Sigmoid colon (tissue), 7 donors: ENCODE results near the gene SOCS7. TPM values are rescaled to one million over a fixed set of nuclear protein-coding genes. Genes with fewer than 3 reads are reported as not detected.

ENCODE experiments used
- DNase-seq: peaks from one replicate; pipeline ENCODE4 v3.0.0-alpha.2; 2019
- H3K27ac ChIP-seq, 4 donors: fragments of 200-600 bp; sonication (generic); one replicate each; pipeline ENCODE4 v1.5.1; 2016 to 2019; ENCODE audit warnings: mild to moderate bottlenecking in 1 of 4
- H3K27me3 ChIP-seq, 3 donors: fragments of 200-600 bp; sonication (generic); one replicate each; pipeline ENCODE4 v1.5.1; 2019; ENCODE audit warnings: mild to moderate bottlenecking in 1 of 3
- H3K36me3 ChIP-seq, 4 donors: fragments of 200-600 bp; sonication (generic); one replicate each; pipeline ENCODE4 v1.5.1; 2016 to 2019
- H3K4me1 ChIP-seq, 4 donors: fragments of 200-600 bp; sonication (generic); one replicate each; pipeline ENCODE4 v1.5.1; 2017 to 2019
- H3K4me3 ChIP-seq, 4 donors: fragments of 200-600 bp; sonication (generic); one replicate each; pipeline ENCODE4 v1.5.1; 2017 to 2019; ENCODE audit warnings: mild to moderate bottlenecking in 2 of 4, moderate library complexity in 1 of 4
- H3K9me3 ChIP-seq, 4 donors: fragments of 200-600 bp in 3 of 4; sonication (generic) in 3 of 4; one replicate each; pipeline versions ENCODE4 v1.5.1 to v1.6.1; 2013 to 2019
- CTCF ChIP-seq, 4 experiments: fragments of 450-650 bp in 3 of 4; fragments of 200-600 bp in 1 of 4; IDR thresholded peaks; one replicate each; pipeline ENCODE4 v1.5.1; 2016 to 2019; ENCODE audit warnings: antibody characterized with exemption in 4 of 4, mild to moderate bottlenecking in 3 of 4, moderate library complexity in 2 of 4
- EP300 ChIP-seq, 4 donors: sonication (generic); formaldehyde crosslinking; IDR thresholded peaks; one replicate each; pipeline ENCODE4 v1.6.1; 2017; ENCODE audit warnings: antibody characterized with exemption in 4 of 4
- POLR2A ChIP-seq, 2 donors: fragments of 450-650 bp; IDR thresholded peaks; one replicate each; pipeline ENCODE4 v1.6.1; 2016; ENCODE audit warnings: antibody characterized with exemption in 2 of 2, mild to moderate bottlenecking in 2 of 2, moderate library complexity in 2 of 2
- POLR2AphosphoS5 ChIP-seq, 4 donors: sonication (generic); formaldehyde crosslinking; IDR thresholded peaks; one replicate each; pipeline ENCODE4 v1.6.1; 2017; ENCODE audit warnings: antibody characterized with exemption in 4 of 4
- WGBS, 2 donors: extraction: QIAGEN DNeasy Blood & Tissue Kit; methylation state at CpG; one replicate each; pipeline ENCODE4 v1.1.7; 2013; 5-methylcytosine and 5-hydroxymethylcytosine counted together
- intact Hi-C: fragments of 100-400 bp; cut with DNase I; formaldehyde crosslinking; loops from one replicate; pipeline ENCODE4 v1.15.1; 2023
- polyA plus RNA-seq, 3 donors: library from polyadenylated mRNA; stranded (reverse); fragments of 200-250 nt; gene quantifications; one replicate each; pipeline ENCODE4 v1.2.3, GENCODE V29; 2013
- total RNA-seq, 4 donors: library from RNA; depleted of rRNA; stranded (reverse); fragments of >200 nt; gene quantifications; one replicate each; pipeline ENCODE4 v1.1.0, GENCODE V29; 2016
- donor health status: healthy with polysubstance abuse.
- donor health status: Bipolar disorder and iron deficiency.
- donor health status: healthy.

Gene SOCS7
- total and polyA plus RNA-seq, 7 donors: 1.2 to 20.2 (median 13.9) TPM

- Histone ChIP-seq H3K27me3 (no peaks in the 10 kb centered on the region), H3K9me3 (no peaks in the 10 kb centered on the region)
- intact Hi-C loops: no loop called here
Observed at GRCh38 chr17:38339891-38340290, 11.8 kb upstream of the SOCS7 start.

GRCh38 chr17:38341035-38341721 lies 10.5 kb upstream of the SOCS7 start:
- H3K9me3 ChIP-seq: no peaks in the 10 kb centered on the region
- H3K4me3 ChIP-seq: no peak overlapping the region
- H3K27ac ChIP-seq: no peak overlapping the region
- H3K4me1 ChIP-seq: peaks cover 0 to 7% (median 1%) of the 10 kb centered on the region in 4 donors
- 41 to 65% methylated on average over 5 of the region's 5 CpGs for WGBS, 2 donors
- no peaks in the 10 kb centered on the region for H3K27me3 ChIP-seq
- TF ChIP-seq POLR2AphosphoS5 (IDR thresholded peaks at IDR 0.05): no peak
- TF ChIP-seq EP300 (IDR thresholded peaks at IDR 0.05): no peak
- TF ChIP-seq CTCF (IDR thresholded peaks at IDR 0.05): no peak
- no peak for TF ChIP-seq POLR2A (IDR thresholded peaks at IDR 0.05)
- peak; percentile 76 for DNase-seq
- no peaks in the 10 kb centered on the region for H3K36me3 ChIP-seq
- intact Hi-C loops: no loop called here

More at GRCh38 chr17:38339891-38340290, 11.8 kb upstream of the SOCS7 start:
- Histone ChIP-seq H3K27ac (no peak overlapping the region), H3K4me3 (no peak overlapping the region), H3K36me3 (no peaks in the 10 kb centered on the region), H3K4me1 (peaks cover 0 to 7% (median 1%) of the 10 kb centered on the region in 4 donors)
- no peak for DNase-seq
- TF ChIP-seq CTCF (IDR thresholded peaks at IDR 0.05) (no peak), POLR2A (IDR thresholded peaks at IDR 0.05) (no peak), EP300 (IDR thresholded peaks at IDR 0.05) (no peak), POLR2AphosphoS5 (IDR thresholded peaks at IDR 0.05) (no peak)

GRCh38 chr17:38342886-38343607 lies 8.6 kb upstream of the SOCS7 start:
- Histone ChIP-seq H3K36me3 (no peaks in the 10 kb centered on the region), H3K4me1 (peaks cover 0 to 7% (median 1%) of the 10 kb centered on the region in 4 donors), H3K4me3 (no peak overlapping the region), H3K9me3 (no peaks in the 10 kb centered on the region), H3K27me3 (no peaks in the 10 kb centered on the region), H3K27ac (no peak overlapping the region)
- intact Hi-C loops: no loop called here
- 85 to 88% methylated on average over 18 of the region's 18 CpGs for WGBS, 2 donors
- TF ChIP-seq CTCF (IDR thresholded peaks at IDR 0.05): no peak
- TF ChIP-seq POLR2A (IDR thresholded peaks at IDR 0.05): no peak
- TF ChIP-seq EP300 (IDR thresholded peaks at IDR 0.05): no peak
- no peak for TF ChIP-seq POLR2AphosphoS5 (IDR thresholded peaks at IDR 0.05)
- no peak for DNase-seq

GRCh38 chr17:38343608-38344419 lies 7.8 kb upstream of the SOCS7 start, which contains the start of gene GPR179:
Gene GPR179, minus strand, starts transcription at chr17:38343956. Its CDS starts 167 bp downstream, at chr17:38343789.
- DNase-seq: no peak
- Histone ChIP-seq H3K36me3 (no peaks in the 10 kb centered on the region), H3K4me1 (peaks cover 0 to 7% (median 1%) of the 10 kb centered on the region in 4 donors), H3K4me3 (no peak within 1 kb of the TSS), H3K27ac (no peak within 1 kb of the TSS), H3K9me3 (no peaks in the 10 kb centered on the region), H3K27me3 (no peaks in the 10 kb centered on the region)
- TF ChIP-seq POLR2AphosphoS5 (IDR thresholded peaks at IDR 0.05) (no peak), CTCF (IDR thresholded peaks at IDR 0.05) (no peak), POLR2A (IDR thresholded peaks at IDR 0.05) (no peak), EP300 (IDR thresholded peaks at IDR 0.05) (no peak)
- WGBS, 2 donors: 82 to 83% methylated on average over 18 of the region's 18 CpGs
- intact Hi-C loops: no loop called here
